HEK293 (cell line): Measurements from ENCODE around the gene PTPN4.

Experiments
- CTCF ChIA-PET: fragments of 350-600 bp; formaldehyde crosslinking; extraction: SDS; loops from one replicate; lab custom pipeline; 2021; ENCODE audit warnings: antibody characterized with exemption; lab: Yijun Ruan, JAX
- POLR2A ChIA-PET: fragments of 300-600 bp; formaldehyde crosslinking; extraction: SDS; loops from one replicate; lab custom pipeline; 2020; ENCODE audit warnings: antibody characterized with exemption, inconsistent platforms; lab: Yijun Ruan, JAX
- H3K27ac ChIP-seq: fragments of 200-500 bp; sonication (Bioruptor generic); 2 replicates; pipeline ENCODE4 v1.5.1; 2014; ENCODE audit warnings: low read depth, low read length, control low read depth, inconsistent platforms; ENCODE audit errors: extremely low read depth
- H3K36me3 ChIP-seq, 2 experiments: fragments of 200-500 bp in 1 of 2; sonication (Bioruptor generic) in 1 of 2; 1 replicate in 1 of 2; 2 replicates in 1 of 2; pipeline ENCODE4 v1.5.1; 2014 to 2017; ENCODE audit warnings: inconsistent platforms in 2 of 2, low read length in 2 of 2; ENCODE audit not compliant: control insufficient read depth in 2 of 2, insufficient read depth in 1 of 2
- H3K4me1 ChIP-seq: fragments of 200-500 bp; sonication (Bioruptor generic); 2 replicates; pipeline ENCODE4 v1.5.1; 2014; ENCODE audit warnings: mild to moderate bottlenecking, low read length, inconsistent platforms; ENCODE audit not compliant: control insufficient read depth, insufficient read depth
- H3K4me3 ChIP-seq: 2 replicates; pipeline ENCODE4 v1.5.1; 2011; ENCODE audit warnings: low read depth, mild to moderate bottlenecking, control low read depth, low read length, moderate library complexity
- H3K9me3 ChIP-seq: fragments of 200-500 bp; sonication (Bioruptor generic); 2 replicates; pipeline ENCODE4 v1.5.1; 2014; ENCODE audit warnings: low read depth, low read length, inconsistent platforms; ENCODE audit not compliant: control insufficient read depth, insufficient read depth
- GLIS1 ChIP-seq: fragments of 450-650 bp; formaldehyde crosslinking; IDR thresholded peaks from 2 replicates; pipeline ENCODE4 v1.5.1; 2016; ENCODE audit warnings: missing biosample characterization, missing genetic modification characterization
- ZNF112 ChIP-seq: fragments of 450-650 bp; formaldehyde crosslinking; IDR thresholded peaks from 2 replicates; pipeline ENCODE4 v1.5.0; 2017; ENCODE audit warnings: missing biosample characterization, missing genetic modification characterization
- ZNF138 ChIP-seq: fragments of 450-650 bp; formaldehyde crosslinking; IDR thresholded peaks from 2 replicates; pipeline ENCODE4 v1.5.1; 2016; ENCODE audit warnings: missing biosample characterization, missing genetic modification characterization, borderline replicate concordance
- ZNF280D ChIP-seq: fragments of 450-650 bp; formaldehyde crosslinking; IDR thresholded peaks from 2 replicates; pipeline ENCODE4 v1.5.1; 2016; ENCODE audit warnings: missing biosample characterization, missing genetic modification characterization
- ZNF350 ChIP-seq: fragments of 450-650 bp; formaldehyde crosslinking; IDR thresholded peaks from 2 replicates; pipeline ENCODE4 v1.5.0; 2017; ENCODE audit warnings: missing biosample characterization, mild to moderate bottlenecking, missing genetic modification characterization
- ZNF366 ChIP-seq: fragments of 450-650 bp; formaldehyde crosslinking; conservative IDR thresholded peaks from 2 replicates; pipeline ENCODE4 v1.5.1; 2016; ENCODE audit warnings: missing biosample characterization, missing genetic modification characterization
- ZNF404 ChIP-seq: fragments of 450-650 bp; formaldehyde crosslinking; IDR thresholded peaks from 2 replicates; pipeline ENCODE4 v1.5.1; 2017; ENCODE audit warnings: missing biosample characterization, missing genetic modification characterization
- ZNF514 ChIP-seq: fragments of 450-650 bp; formaldehyde crosslinking; IDR thresholded peaks from 2 replicates; pipeline ENCODE4 v1.5.1; 2016; ENCODE audit warnings: missing biosample characterization, missing genetic modification characterization
- ZNF521 ChIP-seq: fragments of 450-650 bp; formaldehyde crosslinking; IDR thresholded peaks from 2 replicates; pipeline ENCODE4 v1.5.1; 2017; ENCODE audit warnings: missing biosample characterization, mild to moderate bottlenecking, missing genetic modification characterization
- ZNF560 ChIP-seq: fragments of 450-650 bp; formaldehyde crosslinking; IDR thresholded peaks from 2 replicates; pipeline ENCODE4 v1.5.1; 2017; ENCODE audit warnings: missing biosample characterization, missing genetic modification characterization, borderline replicate concordance
- ZNF677 ChIP-seq: fragments of 450-650 bp; IDR thresholded peaks from 2 replicates; pipeline ENCODE4 v1.5.0; 2018; ENCODE audit warnings: missing biosample characterization, mild to moderate bottlenecking, missing genetic modification characterization, moderate library complexity
- ZNF707 ChIP-seq: fragments of 450-650 bp; formaldehyde crosslinking; IDR thresholded peaks from 2 replicates; pipeline ENCODE4 v1.5.1; 2016; ENCODE audit warnings: missing biosample characterization, missing genetic modification characterization
- TF ChIP-seq, protein P1 (sequence below): fragments of 450-650 bp; formaldehyde crosslinking; IDR thresholded peaks from 2 replicates; pipeline ENCODE4 v1.5.1; 2016; ENCODE audit warnings: missing biosample characterization, missing genetic modification characterization
- TF ChIP-seq, protein P2 (sequence below): fragments of 450-650 bp; formaldehyde crosslinking; IDR thresholded peaks from 2 replicates; pipeline ENCODE4 v1.5.1; 2016; ENCODE audit warnings: missing biosample characterization, missing genetic modification characterization
- TF ChIP-seq, protein P3 (sequence below): fragments of 450-650 bp; formaldehyde crosslinking; IDR thresholded peaks from 2 replicates; pipeline ENCODE4 v1.5.1; 2016; ENCODE audit warnings: missing biosample characterization, missing genetic modification characterization, borderline replicate concordance
- TF ChIP-seq, protein P4 (sequence below): fragments of 450-650 bp; formaldehyde crosslinking; IDR thresholded peaks from 2 replicates; pipeline ENCODE4 v1.5.1; 2016; ENCODE audit warnings: missing biosample characterization, missing genetic modification characterization

PTPN4 gene

GRCh38 chr2:120004254-120004653 is 244.5 kb downstream of the PTPN4 start:
- POLR2A ChIA-PET, result interaction anchor here (1.2 kb wide), 1 partner anchor 9 kb away, joined by 4 read pairs; the partner anchor contains the start of gene EPB41L5
- H3K4me1 ChIP-seq, result no peaks in the 10 kb centered on the region
- H3K4me3 ChIP-seq, result no peak overlapping the region
- no peak overlapping the region for H3K27ac ChIP-seq
- peak; percentile 94 for TF ChIP-seq ZNF677
- TF ChIP-seq ZNF112 (tag by site-specific recombination), result no peak
- TF ChIP-seq ZNF280D (tag by site-specific recombination), result no peak
- TF ChIP-seq, protein P1, sequence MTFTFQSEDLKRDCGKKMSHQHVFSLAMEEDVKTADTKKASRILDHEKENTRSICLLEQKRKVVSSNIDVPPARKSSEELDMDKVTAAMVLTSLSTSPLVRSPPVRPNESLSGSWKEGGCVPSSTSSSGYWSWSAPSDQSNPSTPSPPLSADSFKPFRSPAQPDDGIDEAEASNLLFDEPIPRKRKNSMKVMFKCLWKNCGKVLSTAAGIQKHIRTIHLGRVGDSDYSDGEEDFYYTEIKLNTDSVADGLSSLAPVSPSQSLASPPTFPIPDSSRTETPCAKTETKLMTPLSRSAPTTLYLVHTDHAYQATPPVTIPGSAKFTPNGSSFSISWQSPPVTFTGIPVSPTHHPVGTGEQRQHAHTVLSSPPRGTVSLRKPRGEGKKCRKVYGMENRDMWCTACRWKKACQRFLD (tag by site-specific recombination), result no peak
- no peak for TF ChIP-seq GLIS1 (tag by site-specific recombination)
- TF ChIP-seq ZNF514, result no peak
- TF ChIP-seq, all 188 proteins: peak for 1
- no peaks in the 10 kb centered on the region for H3K9me3 ChIP-seq
- no peaks in the 10 kb centered on the region for H3K36me3 ChIP-seq
- CTCF ChIA-PET, result interaction anchor here (0.6 to 1.3 kb wide), 2 partner anchors 13 to 90 kb away, joined by 3 read pairs; no protein-coding TSS in a partner anchor

- Histone ChIP-seq H3K4me3 (no peak overlapping the region), H3K9me3 (no peaks in the 10 kb centered on the region), H3K27ac (no peak overlapping the region), H3K36me3 (no peaks in the 10 kb centered on the region), H3K4me1 (no peaks in the 10 kb centered on the region)
- TF ChIP-seq ZNF521 (tag by site-specific recombination) (no peak), ZNF707 (tag by site-specific recombination) (no peak), ZNF350 (tag by site-specific recombination) (no peak), ZNF138 (tag by site-specific recombination) (no peak), ZNF560 (tag by site-specific recombination) (no peak), ZNF366 (tag by site-specific recombination) (no peak), ZNF404 (tag by site-specific recombination) (no peak)
- TF ChIP-seq, protein P2, sequence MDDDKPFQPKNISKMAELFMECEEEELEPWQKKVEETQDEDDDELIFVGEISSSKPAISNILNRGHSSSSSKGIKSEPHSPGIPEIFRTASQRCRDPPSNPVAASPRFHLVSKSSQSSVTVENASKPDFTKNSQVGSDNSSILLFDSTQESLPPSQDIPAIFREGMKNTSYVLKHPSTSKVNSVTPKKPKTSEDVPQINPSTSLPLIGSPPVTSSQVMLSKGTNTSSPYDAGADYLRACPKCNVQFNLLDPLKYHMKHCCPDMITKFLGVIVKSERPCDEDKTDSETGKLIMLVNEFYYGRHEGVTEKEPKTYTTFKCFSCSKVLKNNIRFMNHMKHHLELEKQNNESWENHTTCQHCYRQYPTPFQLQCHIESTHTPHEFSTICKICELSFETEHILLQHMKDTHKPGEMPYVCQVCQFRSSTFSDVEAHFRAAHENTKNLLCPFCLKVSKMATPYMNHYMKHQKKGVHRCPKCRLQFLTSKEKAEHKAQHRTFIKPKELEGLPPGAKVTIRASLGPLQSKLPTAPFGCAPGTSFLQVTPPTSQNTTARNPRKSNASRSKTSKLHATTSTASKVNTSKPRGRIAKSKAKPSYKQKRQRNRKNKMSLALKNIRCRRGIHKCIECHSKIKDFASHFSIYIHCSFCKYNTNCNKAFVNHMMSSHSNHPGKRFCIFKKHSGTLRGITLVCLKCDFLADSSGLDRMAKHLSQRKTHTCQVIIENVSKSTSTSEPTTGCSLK, result no peak
- TF ChIP-seq, protein P3, sequence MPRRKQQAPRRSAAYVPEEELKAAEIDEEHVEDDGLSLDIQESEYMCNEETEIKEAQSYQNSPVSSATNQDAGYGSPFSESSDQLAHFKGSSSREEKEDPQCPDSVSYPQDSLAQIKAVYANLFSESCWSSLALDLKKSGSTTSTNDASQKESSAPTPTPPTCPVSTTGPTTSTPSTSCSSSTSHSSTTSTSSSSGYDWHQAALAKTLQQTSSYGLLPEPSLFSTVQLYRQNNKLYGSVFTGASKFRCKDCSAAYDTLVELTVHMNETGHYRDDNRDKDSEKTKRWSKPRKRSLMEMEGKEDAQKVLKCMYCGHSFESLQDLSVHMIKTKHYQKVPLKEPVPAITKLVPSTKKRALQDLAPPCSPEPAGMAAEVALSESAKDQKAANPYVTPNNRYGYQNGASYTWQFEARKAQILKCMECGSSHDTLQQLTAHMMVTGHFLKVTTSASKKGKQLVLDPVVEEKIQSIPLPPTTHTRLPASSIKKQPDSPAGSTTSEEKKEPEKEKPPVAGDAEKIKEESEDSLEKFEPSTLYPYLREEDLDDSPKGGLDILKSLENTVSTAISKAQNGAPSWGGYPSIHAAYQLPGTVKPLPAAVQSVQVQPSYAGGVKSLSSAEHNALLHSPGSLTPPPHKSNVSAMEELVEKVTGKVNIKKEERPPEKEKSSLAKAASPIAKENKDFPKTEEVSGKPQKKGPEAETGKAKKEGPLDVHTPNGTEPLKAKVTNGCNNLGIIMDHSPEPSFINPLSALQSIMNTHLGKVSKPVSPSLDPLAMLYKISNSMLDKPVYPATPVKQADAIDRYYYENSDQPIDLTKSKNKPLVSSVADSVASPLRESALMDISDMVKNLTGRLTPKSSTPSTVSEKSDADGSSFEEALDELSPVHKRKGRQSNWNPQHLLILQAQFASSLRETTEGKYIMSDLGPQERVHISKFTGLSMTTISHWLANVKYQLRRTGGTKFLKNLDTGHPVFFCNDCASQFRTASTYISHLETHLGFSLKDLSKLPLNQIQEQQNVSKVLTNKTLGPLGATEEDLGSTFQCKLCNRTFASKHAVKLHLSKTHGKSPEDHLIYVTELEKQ (tag by site-specific recombination), result no peak
- TF ChIP-seq, protein P4, sequence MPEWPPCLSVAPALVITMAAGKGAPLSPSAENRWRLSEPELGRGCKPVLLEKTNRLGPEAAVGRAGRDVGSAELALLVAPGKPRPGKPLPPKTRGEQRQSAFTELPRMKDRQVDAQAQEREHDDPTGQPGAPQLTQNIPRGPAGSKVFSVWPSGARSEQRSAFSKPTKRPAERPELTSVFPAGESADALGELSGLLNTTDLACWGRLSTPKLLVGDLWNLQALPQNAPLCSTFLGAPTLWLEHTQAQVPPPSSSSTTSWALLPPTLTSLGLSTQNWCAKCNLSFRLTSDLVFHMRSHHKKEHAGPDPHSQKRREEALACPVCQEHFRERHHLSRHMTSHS (tag by site-specific recombination), result no peak
- CTCF ChIA-PET, result interaction anchor here (1.4 kb wide), 1 partner anchor 249 kb away, joined by 3 read pairs; no protein-coding TSS in a partner anchor
- POLR2A ChIA-PET, result no interaction called here
Observed at GRCh38 chr2:120005834-120006521, 246.3 kb downstream of the PTPN4 start.
